IMR-90 (cell line): ENCODE data around the gene GZF1. TPM values are rescaled to one million over a fixed set of nuclear protein-coding genes. Genes with fewer than 3 reads are reported as not detected.

ENCODE experiments used
- ATAC-seq: fragments of 200-7000 bp; cut with Tn5 transposase; 2 replicates; pipeline ENCODE4 v1.9.1; 2020; ENCODE audit warnings: low read depth, mild to moderate bottlenecking, moderate library complexity
- BruUV-seq: library from RNA; stranded (reverse); fragments of 400-500 nt; replicated peaks from 2 replicates; lab custom pipeline; 2021; lab: Mats Ljungman, UMichigan
- CTCF ChIA-PET: fragments of 300-600 bp; formaldehyde crosslinking; extraction: SDS; loops from one replicate; lab custom pipeline; 2021; ENCODE audit warnings: antibody characterized with exemption; lab: Yijun Ruan, JAX
- POLR2A ChIA-PET: fragments of 300-600 bp; sonication (Branson Sonifier 250); formaldehyde crosslinking; loops from one replicate; lab custom pipeline; 2022; ENCODE audit warnings: antibody characterized with exemption; ENCODE audit not compliant: unreplicated experiment; lab: Charles Lee
- DNase-seq: peaks from one replicate; pipeline ENCODE4 v3.0.0; 2013
- H2AFZ ChIP-seq: replicated peaks from 2 replicates; pipeline ENCODE3; 2013; ENCODE audit warnings: low read length, mild to moderate bottlenecking; ENCODE audit not compliant: poor library complexity
- H2AK5ac ChIP-seq: 2 replicates; pipeline ENCODE4 v1.6.1; 2013; ENCODE audit warnings: low read depth, low read length, inconsistent platforms
- H2AK9ac ChIP-seq: replicated peaks from 2 replicates; pipeline ENCODE3; 2013; ENCODE audit warnings: mild to moderate bottlenecking, low read depth, low read length, moderate library complexity; ENCODE audit not compliant: poor library complexity
- H2BK120ac ChIP-seq: 2 replicates; pipeline ENCODE4 v1.6.1; 2013; ENCODE audit warnings: low read depth, low read length, inconsistent platforms
- H2BK15ac ChIP-seq: 3 replicates; pipeline ENCODE4 v1.6.1; 2013; ENCODE audit warnings: low read depth, low read length, inconsistent platforms
- H2BK20ac ChIP-seq: 2 replicates; pipeline ENCODE4 v1.6.1; 2013; ENCODE audit warnings: low read depth, mild to moderate bottlenecking, inconsistent platforms, low read length, moderate library complexity
- H2BK5ac ChIP-seq: 2 replicates; pipeline ENCODE4 v1.6.1; 2013; ENCODE audit warnings: mild to moderate bottlenecking, low read depth, low read length, inconsistent platforms; ENCODE audit not compliant: poor library complexity, severe bottlenecking
- H3K14ac ChIP-seq: replicated peaks from 2 replicates; pipeline ENCODE4 v1.6.1; 2013; ENCODE audit warnings: low read depth, low read length, inconsistent platforms
- H3K18ac ChIP-seq: 2 replicates; pipeline ENCODE4 v1.6.1; 2013; ENCODE audit warnings: low read depth, low read length, control low read depth
- H3K23ac ChIP-seq: 2 replicates; pipeline ENCODE4 v1.6.1; 2013; ENCODE audit warnings: low read depth, low read length, inconsistent platforms
- H3K27ac ChIP-seq: 2 replicates; pipeline ENCODE4 v1.5.1; 2013; ENCODE audit warnings: mild to moderate bottlenecking, control low read depth, low read length; ENCODE audit not compliant: insufficient read depth
- H3K27me3 ChIP-seq: 2 replicates; pipeline ENCODE4 v1.6.1; 2013; ENCODE audit warnings: low read length; ENCODE audit not compliant: control insufficient read depth, insufficient read depth
- H3K36me3 ChIP-seq: 2 replicates; pipeline ENCODE4 v1.6.1; 2013; ENCODE audit warnings: low read length, mixed read lengths; ENCODE audit not compliant: control insufficient read depth, insufficient read depth
- H3K4ac ChIP-seq: 2 replicates; pipeline ENCODE4 v1.6.1; 2013; ENCODE audit warnings: low read depth, low read length, inconsistent platforms
- H3K4me1 ChIP-seq: 2 replicates; pipeline ENCODE4 v1.6.1; 2013; ENCODE audit warnings: low read length, mixed read lengths; ENCODE audit not compliant: control insufficient read depth, insufficient read depth
- H3K4me2 ChIP-seq: 2 replicates; pipeline ENCODE4 v1.6.1; 2013; ENCODE audit warnings: low read depth, mild to moderate bottlenecking, control low read depth, low read length, moderate library complexity
- H3K4me3 ChIP-seq: 2 replicates; pipeline ENCODE4 v1.5.1; 2013; ENCODE audit warnings: low read depth, mild to moderate bottlenecking, control low read depth, low read length, moderate library complexity; ENCODE audit not compliant: insufficient read depth
- H3K56ac ChIP-seq: 2 replicates; pipeline ENCODE4 v1.6.1; 2013; ENCODE audit warnings: low read length, inconsistent platforms; ENCODE audit not compliant: insufficient read depth; ENCODE audit errors: extremely low read depth
- H3K79me1 ChIP-seq, 2 experiments: 2 replicates each; pipeline ENCODE4 v1.6.1; 2013; ENCODE audit warnings: low read length in 2 of 2, inconsistent platforms in 1 of 2, low read depth in 1 of 2
- H3K9ac ChIP-seq: 2 replicates; pipeline ENCODE4 v1.6.1; 2013; ENCODE audit warnings: low read depth, low read length, control low read depth
- H3K9me1 ChIP-seq: 2 replicates; pipeline ENCODE4 v1.6.1; 2013; ENCODE audit warnings: low read length, inconsistent platforms; ENCODE audit not compliant: insufficient read depth
- H3K9me3 ChIP-seq: 2 replicates; pipeline ENCODE4 v1.6.1; 2013; ENCODE audit warnings: low read length; ENCODE audit not compliant: control insufficient read depth, insufficient read depth
- H4K20me1 ChIP-seq: 2 replicates; pipeline ENCODE4 v1.6.1; 2013; ENCODE audit warnings: low read length, inconsistent platforms; ENCODE audit not compliant: insufficient read depth
- H4K5ac ChIP-seq: 2 replicates; pipeline ENCODE4 v1.6.1; 2013; ENCODE audit warnings: mild to moderate bottlenecking, low read depth, low read length, control low read depth
- H4K8ac ChIP-seq, 2 experiments: 2 replicates each; pipeline ENCODE4 v1.6.1; 2013; ENCODE audit warnings: low read depth in 2 of 2, low read length in 2 of 2, control low read depth in 1 of 2, inconsistent platforms in 1 of 2
- H4K91ac ChIP-seq: 2 replicates; pipeline ENCODE4 v1.6.1; 2013; ENCODE audit warnings: low read depth, low read length, inconsistent platforms; ENCODE audit not compliant: insufficient read depth
- BHLHE40 ChIP-seq: fragments of 150-350 bp; IDR thresholded peaks from 2 replicates; pipeline ENCODE4 v1.6.1; 2016; ENCODE audit warnings: mild to moderate bottlenecking, low read depth, low read length
- CEBPB ChIP-seq: IDR thresholded peaks from 2 replicates; pipeline ENCODE4 v1.6.1; 2012; ENCODE audit warnings: low read depth, low read length, improper control_type of control experiment
- CHD1 ChIP-seq: IDR thresholded peaks from 2 replicates; pipeline ENCODE4 v1.6.1; 2012; ENCODE audit warnings: low read depth, low read length, improper control_type of control experiment
- CTCF ChIP-seq: conservative IDR thresholded peaks from 2 replicates; pipeline ENCODE4 v1.5.1; 2012; ENCODE audit warnings: mild to moderate bottlenecking, low read depth, low read length, improper control_type of control experiment
- ELK1 ChIP-seq: fragments of 150-350 bp; IDR thresholded peaks from 2 replicates; pipeline ENCODE4 v1.6.1; 2016; ENCODE audit warnings: low read depth, mild to moderate bottlenecking, low read length, moderate library complexity, borderline replicate concordance
- FOS ChIP-seq: fragments of 150-350 bp; IDR thresholded peaks from 2 replicates; pipeline ENCODE4 v1.6.1; 2016; ENCODE audit warnings: low read depth, low read length
- MAFK ChIP-seq: IDR thresholded peaks from 2 replicates; pipeline ENCODE4 v1.6.1; 2012; ENCODE audit warnings: low read depth, low read length, improper control_type of control experiment
- MAZ ChIP-seq: IDR thresholded peaks from 2 replicates; pipeline ENCODE4 v1.6.1; 2012; ENCODE audit warnings: low read depth, mild to moderate bottlenecking, low read length, improper control_type of control experiment, moderate library complexity, borderline replicate concordance
- NFE2L2 ChIP-seq: fragments of 150-350 bp; IDR thresholded peaks from 2 replicates; pipeline ENCODE4 v1.6.1; 2016; ENCODE audit warnings: low read depth, mild to moderate bottlenecking, low read length
- POLR2A ChIP-seq: IDR thresholded peaks from 2 replicates; pipeline ENCODE4 v1.6.1; 2012; ENCODE audit warnings: mild to moderate bottlenecking, low read depth, low read length
- RAD21 ChIP-seq: IDR thresholded peaks from 2 replicates; pipeline ENCODE4 v1.6.1; 2012; ENCODE audit warnings: low read length, improper control_type of control experiment
- RCOR1 ChIP-seq: IDR thresholded peaks from 2 replicates; pipeline ENCODE4 v1.6.1; 2012; ENCODE audit warnings: mild to moderate bottlenecking, low read length, improper control_type of control experiment; ENCODE audit not compliant: insufficient replicate concordance
- RFX5 ChIP-seq: IDR thresholded peaks from 2 replicates; pipeline ENCODE4 v1.8.0; 2012; ENCODE audit warnings: low read depth, mild to moderate bottlenecking, low read length, moderate library complexity
- USF2 ChIP-seq: fragments of 150-350 bp; IDR thresholded peaks from 2 replicates; pipeline ENCODE4 v1.6.1; 2017; ENCODE audit warnings: mild to moderate bottlenecking, antibody characterized with exemption, low read length, low read depth
- WGBS, 2 experiments: methylation state at CpG; one replicate each; pipeline versions ENCODE4 v1.1.5 to v1.1.7; 2013; ENCODE audit warnings: missing lambda C conversion rate in 2 of 2; ENCODE audit not compliant: insufficient read length in 1 of 2; ENCODE audit errors: extremely low coverage in 2 of 2; 5-methylcytosine and 5-hydroxymethylcytosine counted together
- dilution Hi-C: fragments of 300-500 bp; cut with HindIII; formaldehyde crosslinking; loops from one replicate; pipeline ENCODE4 v1.14.3; 2018; ENCODE audit warnings: low sequenced_read_pairs; ENCODE audit not compliant: unreplicated experiment
- in situ Hi-C: fragments of 300-500 bp; cut with MboI; formaldehyde crosslinking; loops from 3 replicates; pipeline ENCODE4 v1.14.3; 2019; ENCODE audit warnings: low sequenced_read_pairs, inconsistent platforms, mixed read lengths
- intact Hi-C: fragments of 100-400 bp; cut with micrococcal nuclease; formaldehyde crosslinking; loops from 2 replicates; pipeline ENCODE4 v1.10.0; 2022
- polyA plus RNA-seq, 3 experiments: library from polyadenylated mRNA; depleted of rRNA; stranded (reverse); fragments of >200 nt; gene quantifications; 2 replicates each; pipeline ENCODE4 v1.2.3, GENCODE V29; 2012; ENCODE audit warnings: low replicate concordance in 1 of 3
- total RNA-seq: library from RNA; depleted of rRNA; stranded (reverse); fragments of >200 nt; gene quantifications from 2 replicates; pipeline ENCODE4 v1.2.3, GENCODE V29; 2012

The GZF1 gene
- total and polyA plus RNA-seq, 2 of the 4 experiments (the other 2 are of a cell fraction) = 23.7 to 24.7 TPM

DNA sequence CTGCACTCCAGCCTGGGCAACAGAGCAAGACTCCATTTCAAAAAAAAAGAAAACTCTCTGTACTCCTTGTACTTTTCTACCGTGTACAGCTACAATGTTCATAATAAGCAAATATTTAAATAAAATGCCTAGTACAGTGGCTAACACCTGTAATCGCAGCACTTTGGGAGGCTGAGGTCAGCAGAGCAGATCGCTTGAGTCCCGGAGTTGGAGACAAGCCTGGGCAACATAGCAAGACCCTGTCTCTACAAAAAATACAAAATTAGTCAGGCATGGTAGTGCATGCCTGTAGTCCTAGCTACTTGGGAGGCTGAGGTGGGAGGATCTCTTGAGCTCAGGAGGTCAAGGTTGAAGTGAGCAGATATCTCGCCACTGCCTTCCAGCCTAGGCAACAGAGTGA, 53.6 kb downstream of the GZF1 start:
- dilution Hi-C loops (no loop called here), intact Hi-C loops (no loop called here), in situ Hi-C loops (no loop called here)
- Histone ChIP-seq H2BK120ac (no peak overlapping the region), H4K20me1 (peaks cover 31% of the 10 kb centered on the region), H3K9ac (no peak overlapping the region), H3K9me1 (0 out of 2 replicates have a peak, but pooled peaks cover 4% of the 10 kb centered on the region), H2BK5ac (no peak overlapping the region), H3K4me3 (no peak overlapping the region), H4K5ac (no peak overlapping the region), H3K14ac (no peak overlapping the region), H2AFZ (no peak overlapping the region), H3K4me1 (peaks cover 8% of the 10 kb centered on the region), H3K9me3 (no peaks in the 10 kb centered on the region), H3K56ac (no peak overlapping the region), H2BK20ac (no peak overlapping the region), H4K8ac (no peak overlapping the region), H3K23ac (no peak overlapping the region), H3K36me3 (no peaks in the 10 kb centered on the region), H2BK15ac (no peak overlapping the region), H4K91ac (no peak overlapping the region), H3K18ac (no peak overlapping the region), H2AK5ac (no peak overlapping the region), H3K4ac (no peak overlapping the region), H3K79me1 (peaks cover 3 to 42% of the 10 kb centered on the region in 2 experiments), H2AK9ac (no peak overlapping the region), H3K27me3 (no peaks in the 10 kb centered on the region), H3K27ac (no peak overlapping the region), H3K4me2 (no peak overlapping the region)
- no peak for ATAC-seq
- POLR2A ChIA-PET = no interaction called here
- WGBS, 2 experiments = no CpG with 5 or more reads among the region's 5 CpGs
- BruUV-seq = no TSS peak
- DNase-seq = no peak
- CTCF ChIA-PET = interaction anchor here (1.4 kb wide), 1 partner anchor 31 kb away, joined by 3 read pairs; no protein-coding TSS in a partner anchor
- no peak for TF ChIP-seq RAD21
- no peak for TF ChIP-seq MAZ
- TF ChIP-seq BHLHE40 = no peak
- TF ChIP-seq FOS = no peak
- TF ChIP-seq ELK1 = no peak
- TF ChIP-seq USF2 = no peak
- no peak for TF ChIP-seq POLR2A
- no peak for TF ChIP-seq CEBPB
- TF ChIP-seq CHD1 = no peak
- TF ChIP-seq CTCF = no peak
- no peak for TF ChIP-seq RCOR1
- TF ChIP-seq NFE2L2 = no peak
- TF ChIP-seq MAFK = no peak
- no peak for TF ChIP-seq RFX5
